Activated naive CD4-positive, alpha-beta T cell treated with Interleukin-2 at 50 U/mL for 16 hours (primary cell): Measurements from ENCODE around the gene CEMIP2.
"Not testable (repeated sequence)": the region's sequence is repeated elsewhere in the genome, so short reads cannot be mapped to it uniquely, and the experiment has no call there.

ENCODE experiments used
- DNase-seq: peaks from one replicate; pipeline ENCODE4 v3.0.0-alpha.2; 2020

Gene CEMIP2

GRCh38 chr9:71675105-71675856 lies 93.0 kb downstream of the CEMIP2 start:
- DNase-seq = no peak

- no peak for DNase-seq
Observed at GRCh38 chr9:71672573-71672972, 95.7 kb downstream of the CEMIP2 start.

- DNase-seq = no peak
Observed at GRCh38 chr9:71671289-71671688, 97.0 kb downstream of the CEMIP2 start.

- no peak for DNase-seq
Observed at GRCh38 chr9:71670121-71670520, 98.2 kb downstream of the CEMIP2 start.

- no peak for DNase-seq
Observed at GRCh38 chr9:71669284-71669995, 98.9 kb downstream of the CEMIP2 start.

GRCh38 chr9:71668717-71669116 lies 99.6 kb downstream of the CEMIP2 start:
- DNase-seq = no peak

GRCh38 chr9:71665247-71665646 lies 103.1 kb downstream of the CEMIP2 start:
- DNase-seq = no peak

GRCh38 chr9:71664566-71664965 lies 103.7 kb downstream of the CEMIP2 start:
- no peak for DNase-seq

GRCh38 chr9:71663931-71664459 lies 104.3 kb downstream of the CEMIP2 start:
- DNase-seq = no peak

GRCh38 chr9:71663216-71663615 lies 105.1 kb downstream of the CEMIP2 start:
- DNase-seq = no peak

GRCh38 chr9:71662082-71662481 lies 106.2 kb downstream of the CEMIP2 start:
- DNase-seq = no peak

GRCh38 chr9:71657276-71657675 lies 111.0 kb downstream of the CEMIP2 start:
- not testable (repeated sequence) for DNase-seq

- DNase-seq = no peak
Observed at GRCh38 chr9:71656496-71656895, 111.8 kb downstream of the CEMIP2 start.

GRCh38 chr9:71655778-71656177 lies 112.5 kb downstream of the CEMIP2 start:
- no peak for DNase-seq

GRCh38 chr9:71655141-71655540 lies 113.2 kb downstream of the CEMIP2 start:
- DNase-seq = no peak

- DNase-seq = no peak
Observed at GRCh38 chr9:71652480-71652879, 115.8 kb downstream of the CEMIP2 start.

- no peak for DNase-seq
Observed at GRCh38 chr9:71648453-71648852, 119.9 kb downstream of the CEMIP2 start.

- no peak for DNase-seq
Observed at GRCh38 chr9:71647094-71647591, 121.2 kb downstream of the CEMIP2 start.

GRCh38 chr9:71646131-71646530 lies 122.2 kb downstream of the CEMIP2 start:
- DNase-seq = no peak

- DNase-seq = no peak
Observed at GRCh38 chr9:71644819-71645362, 123.4 kb downstream of the CEMIP2 start.

- DNase-seq = no peak
Observed at GRCh38 chr9:71643330-71643729, 125.0 kb downstream of the CEMIP2 start.

- no peak for DNase-seq
Observed at GRCh38 chr9:71642056-71642455, 126.3 kb downstream of the CEMIP2 start.

GRCh38 chr9:71638627-71639026 lies 129.7 kb downstream of the CEMIP2 start:
- no peak for DNase-seq

- DNase-seq = no peak
Observed at GRCh38 chr9:71637926-71638325, 130.4 kb downstream of the CEMIP2 start.
